ENCODE measurements around the gene KDM6B.

Gene KDM6B

DNA sequence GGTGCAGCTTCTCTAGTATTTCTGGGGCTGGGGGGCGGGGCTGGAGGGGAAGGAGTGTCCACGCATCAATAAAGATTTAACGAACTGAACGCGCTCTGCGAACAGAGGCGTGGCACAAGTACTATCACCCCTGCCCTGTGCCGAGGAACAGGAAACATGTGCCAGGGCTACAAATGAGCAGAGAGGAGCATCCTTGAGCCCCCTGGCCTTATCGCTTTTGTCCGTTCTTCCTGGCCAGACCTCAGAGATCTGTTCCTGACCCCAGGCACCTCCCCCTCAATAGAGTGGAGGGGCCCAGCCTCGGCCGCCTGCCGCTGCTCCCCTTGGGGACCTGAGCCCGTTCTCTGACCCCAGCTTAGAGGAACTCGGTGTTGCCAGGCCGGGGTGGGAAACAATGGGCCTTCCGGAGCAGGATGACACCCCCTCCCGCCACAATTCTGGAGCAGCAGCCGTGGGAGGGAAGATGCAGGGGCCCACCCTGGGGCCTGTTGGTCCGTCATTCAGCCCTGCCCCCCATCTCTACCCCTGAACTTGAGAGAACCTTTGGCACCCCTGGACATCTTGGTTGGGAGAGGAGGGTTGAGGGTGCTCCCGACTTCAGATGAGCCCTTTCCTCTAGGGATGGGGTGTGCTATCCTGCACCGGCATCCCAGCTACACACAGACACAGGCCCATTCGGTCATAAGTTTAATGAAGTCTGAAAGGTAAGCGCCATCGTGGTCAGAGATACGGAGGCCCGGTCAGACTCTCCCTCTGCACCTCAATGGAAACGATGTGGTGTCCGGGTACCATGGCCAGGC lies 22.2 kb downstream of the KDM6B start:
- H3K9me3 ChIP-seq (ENCODE audit: control insufficient read depth, insufficient read depth, low read depth, low read length): no peaks in the 10 kb centered on the region
- H3K36me3 ChIP-seq (ENCODE audit: control insufficient read depth in 2 of 2, insufficient read depth in 1 of 2, low read length in 2 of 2): peaks cover 15 to 55% of the 10 kb centered on the region in 2 experiments
- TF ChIP-seq KLF8 (tag by site-specific recombination; IDR thresholded peaks at IDR 0.05) (peak; percentile 9; the same call in 1 of the 2 replicates), ZNF677 (tag by site-specific recombination; IDR thresholded peaks at IDR 0.05) (no peak), GLIS1 (tag by site-specific recombination; IDR thresholded peaks at IDR 0.05) (peak; percentile 40; the same call in 1 of the 2 replicates), ZFP69B (tag by site-specific recombination; IDR thresholded peaks at IDR 0.05) (peak; percentile 87), GLIS2 (tag by site-specific recombination; IDR thresholded peaks at IDR 0.05) (peak; percentile 71), ZFHX2 (tag by site-specific recombination; conservative IDR thresholded peaks at IDR 0.05) (0 out of 2 replicates have a peak, but pooled peaks have one; percentile 10), ZNF341 (tag by site-specific recombination; IDR thresholded peaks at IDR 0.05; ENCODE audit: low read depth) (peak; percentile 45; the same call in 1 of the 2 replicates), KLF9 (tag by site-specific recombination; IDR thresholded peaks at IDR 0.05; ENCODE audit: low read depth) (peak; percentile 60), BCL11A (tag by site-specific recombination; IDR thresholded peaks at IDR 0.05; ENCODE audit: low read depth) (no peak), ZNF510 (tag by site-specific recombination; IDR thresholded peaks at IDR 0.05; ENCODE audit: insufficient replicate concordance) (no peak), KLF1 (tag by site-specific recombination; IDR thresholded peaks at IDR 0.05) (0 out of 2 replicates have a peak, but pooled peaks have one; percentile 20)
- TF ChIP-seq, protein P1, sequence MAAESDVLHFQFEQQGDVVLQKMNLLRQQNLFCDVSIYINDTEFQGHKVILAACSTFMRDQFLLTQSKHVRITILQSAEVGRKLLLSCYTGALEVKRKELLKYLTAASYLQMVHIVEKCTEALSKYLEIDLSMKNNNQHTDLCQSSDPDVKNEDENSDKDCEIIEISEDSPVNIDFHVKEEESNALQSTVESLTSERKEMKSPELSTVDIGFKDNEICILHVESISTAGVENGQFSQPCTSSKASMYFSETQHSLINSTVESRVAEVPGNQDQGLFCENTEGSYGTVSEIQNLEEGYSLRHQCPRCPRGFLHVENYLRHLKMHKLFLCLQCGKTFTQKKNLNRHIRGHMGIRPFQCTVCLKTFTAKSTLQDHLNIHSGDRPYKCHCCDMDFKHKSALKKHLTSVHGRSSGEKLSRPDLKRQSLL (tag by site-specific recombination; IDR thresholded peaks at IDR 0.05): 0 out of 2 replicates have a peak, but pooled peaks have one; percentile 25
- TF ChIP-seq, protein P2, sequence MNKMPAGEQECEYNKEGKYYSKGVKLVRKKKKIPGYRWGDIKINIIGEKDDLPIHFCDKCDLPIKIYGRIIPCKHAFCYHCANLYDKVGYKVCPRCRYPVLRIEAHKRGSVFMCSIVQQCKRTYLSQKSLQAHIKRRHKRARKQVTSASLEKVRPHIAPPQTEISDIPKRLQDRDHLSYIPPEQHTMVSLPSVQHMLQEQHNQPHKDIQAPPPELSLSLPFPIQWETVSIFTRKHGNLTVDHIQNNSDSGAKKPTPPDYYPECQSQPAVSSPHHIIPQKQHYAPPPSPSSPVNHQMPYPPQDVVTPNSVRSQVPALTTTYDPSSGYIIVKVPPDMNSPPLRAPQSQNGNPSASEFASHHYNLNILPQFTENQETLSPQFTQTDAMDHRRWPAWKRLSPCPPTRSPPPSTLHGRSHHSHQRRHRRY (tag by site-specific recombination; IDR thresholded peaks at IDR 0.05): no peak
- TF ChIP-seq, protein P3, sequence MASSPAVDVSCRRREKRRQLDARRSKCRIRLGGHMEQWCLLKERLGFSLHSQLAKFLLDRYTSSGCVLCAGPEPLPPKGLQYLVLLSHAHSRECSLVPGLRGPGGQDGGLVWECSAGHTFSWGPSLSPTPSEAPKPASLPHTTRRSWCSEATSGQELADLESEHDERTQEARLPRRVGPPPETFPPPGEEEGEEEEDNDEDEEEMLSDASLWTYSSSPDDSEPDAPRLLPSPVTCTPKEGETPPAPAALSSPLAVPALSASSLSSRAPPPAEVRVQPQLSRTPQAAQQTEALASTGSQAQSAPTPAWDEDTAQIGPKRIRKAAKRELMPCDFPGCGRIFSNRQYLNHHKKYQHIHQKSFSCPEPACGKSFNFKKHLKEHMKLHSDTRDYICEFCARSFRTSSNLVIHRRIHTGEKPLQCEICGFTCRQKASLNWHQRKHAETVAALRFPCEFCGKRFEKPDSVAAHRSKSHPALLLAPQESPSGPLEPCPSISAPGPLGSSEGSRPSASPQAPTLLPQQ (tag by site-specific recombination; IDR thresholded peaks at IDR 0.05): peak; percentile 75
- TF ChIP-seq, protein P4, sequence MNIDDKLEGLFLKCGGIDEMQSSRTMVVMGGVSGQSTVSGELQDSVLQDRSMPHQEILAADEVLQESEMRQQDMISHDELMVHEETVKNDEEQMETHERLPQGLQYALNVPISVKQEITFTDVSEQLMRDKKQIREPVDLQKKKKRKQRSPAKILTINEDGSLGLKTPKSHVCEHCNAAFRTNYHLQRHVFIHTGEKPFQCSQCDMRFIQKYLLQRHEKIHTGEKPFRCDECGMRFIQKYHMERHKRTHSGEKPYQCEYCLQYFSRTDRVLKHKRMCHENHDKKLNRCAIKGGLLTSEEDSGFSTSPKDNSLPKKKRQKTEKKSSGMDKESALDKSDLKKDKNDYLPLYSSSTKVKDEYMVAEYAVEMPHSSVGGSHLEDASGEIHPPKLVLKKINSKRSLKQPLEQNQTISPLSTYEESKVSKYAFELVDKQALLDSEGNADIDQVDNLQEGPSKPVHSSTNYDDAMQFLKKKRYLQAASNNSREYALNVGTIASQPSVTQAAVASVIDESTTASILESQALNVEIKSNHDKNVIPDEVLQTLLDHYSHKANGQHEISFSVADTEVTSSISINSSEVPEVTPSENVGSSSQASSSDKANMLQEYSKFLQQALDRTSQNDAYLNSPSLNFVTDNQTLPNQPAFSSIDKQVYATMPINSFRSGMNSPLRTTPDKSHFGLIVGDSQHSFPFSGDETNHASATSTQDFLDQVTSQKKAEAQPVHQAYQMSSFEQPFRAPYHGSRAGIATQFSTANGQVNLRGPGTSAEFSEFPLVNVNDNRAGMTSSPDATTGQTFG (tag by site-specific recombination; IDR thresholded peaks at IDR 0.05; ENCODE audit: borderline replicate concordance): no peak
- H3K27ac ChIP-seq (ENCODE audit: extremely low read depth, low read depth, low read length): peak overlapping the region; percentile 90
- H3K4me3 ChIP-seq (ENCODE audit: low read depth, low read length): peak overlapping the region; percentile 88
- ChIA-PET CTCF (interaction anchor here (0.7 to 2.8 kb wide), 11 partner anchors 9 to 185 kb away, joined by 3 to 29 read pairs (median 6); no protein-coding TSS in a partner anchor), POLR2A (interaction anchor here (0.6 to 3.2 kb wide), 21 partner anchors 13 to 354 kb away, joined by 3 to 110 read pairs (median 5); partner anchors contain the start of genes AURKB, CHD3, CNTROB and KDM6B)
- peaks cover 8% of the 10 kb centered on the region; the same call in 1 of the 2 replicates for H3K4me1 ChIP-seq (ENCODE audit: control insufficient read depth, insufficient read depth, low read length)
